Right lobe of liver (tissue), 6 donors: ENCODE measurements around the gene LEP. TPM values are rescaled to one million over a fixed set of nuclear protein-coding genes. Genes with fewer than 3 reads are reported as not detected.

Experiments used
- ATAC-seq, 4 donors: fragments of 200-7000 bp; cut with Tn5 transposase; one replicate each; pipeline ENCODE4 v1.9.1; 2020; ENCODE audit warnings: mild to moderate bottlenecking in 4 of 4, moderate library complexity in 4 of 4
- DNase-seq, 3 donors: peaks; one replicate each; pipeline ENCODE4 v3.0.0-alpha.2; 2020
- H3K27ac ChIP-seq, 3 donors: fragments of 200-600 bp; one replicate each; pipeline ENCODE4 v1.8.0; 2022
- H3K27me3 ChIP-seq, 2 donors: fragments of 200-600 bp; one replicate each; pipeline ENCODE4 v1.8.0; 2022
- H3K36me3 ChIP-seq, 4 donors: fragments of 200-600 bp; sonication (generic) in 1 of 4; one replicate each; pipeline versions ENCODE4 v1.5.1 to v1.8.0; 2017 to 2022; ENCODE audit warnings: control low read depth in 1 of 4
- H3K4me1 ChIP-seq, 4 donors: fragments of 200-600 bp; sonication (generic) in 1 of 4; one replicate each; pipeline versions ENCODE4 v1.5.1 to v1.8.0; 2017 to 2022; ENCODE audit warnings: control low read depth in 1 of 4
- H3K4me3 ChIP-seq, 3 donors: fragments of 200-600 bp; one replicate each; pipeline ENCODE4 v1.8.0; 2022
- H3K9me3 ChIP-seq, 4 donors: fragments of 200-600 bp; sonication (generic) in 1 of 4; one replicate each; pipeline versions ENCODE4 v1.5.1 to v1.8.0; 2017 to 2022; ENCODE audit warnings: control low read depth in 1 of 4
- POLR2A ChIP-seq: fragments of 450-650 bp; IDR thresholded peaks from one replicate; pipeline ENCODE4 v1.6.1; 2017; ENCODE audit warnings: antibody characterized with exemption, mild to moderate bottlenecking
- WGBS: methylation state at CpG from one replicate; pipeline ENCODE4 v1.1.6; 2018; ENCODE audit warnings: low coverage, low lambda C conversion rate; ENCODE audit not compliant: insufficient coverage; ENCODE audit errors: missing lambda C conversion rate; 5-methylcytosine and 5-hydroxymethylcytosine counted together
- intact Hi-C, 2 donors: fragments of 100-400 bp; cut with DNase I; formaldehyde crosslinking; loops; one replicate each; pipeline versions ENCODE4 v1.11.2 to v1.14.1; 2022
- total RNA-seq, 6 experiments: library from RNA; depleted of rRNA in 2 of 6; stranded (reverse); fragments of >200 nt in 2 of 6; fragmentation: NEBNext Ultra II Directional in 3 of 6; extraction: Animal tissue kit (Norgen Biotek cat#: 25700) in 3 of 6; gene quantifications; one replicate each; pipeline versions ENCODE4 v1.1.0 to v1.2.4, GENCODE V29; 2016 to 2023
- TF ChIP-seq, protein P1 (sequence below), 4 donors: fragments of 200-600 bp in 3 of 4; fragments of 450-650 bp in 1 of 4; IDR thresholded peaks; one replicate each; pipeline versions ENCODE4 v1.5.1 to v1.8.0; 2016 to 2022; ENCODE audit warnings: antibody characterized with exemption in 4 of 4, mild to moderate bottlenecking in 2 of 4
- donor health status: DM: no; HTN: yes; CAD: no.
- donor health status: DM: no; HTN: no; CAD: no.
- donor health status: DM: no; HTN: no; CAD: no.
- donor health status: DM: no; HTN: yes; CAD: no.
- donor health status: DM: no; HTN: yes; CAD: no.

Gene LEP
- total RNA-seq, 6 experiments from 2014 or later: not detected

GRCh38 chr7:128217967-128218652, 23.0 kb upstream of the LEP start:
- no peaks in the 10 kb centered on the region for H3K4me1 ChIP-seq
- no peak overlapping the region for H3K4me3 ChIP-seq
- H3K36me3 ChIP-seq: no peaks in the 10 kb centered on the region
- TF ChIP-seq, protein P1, sequence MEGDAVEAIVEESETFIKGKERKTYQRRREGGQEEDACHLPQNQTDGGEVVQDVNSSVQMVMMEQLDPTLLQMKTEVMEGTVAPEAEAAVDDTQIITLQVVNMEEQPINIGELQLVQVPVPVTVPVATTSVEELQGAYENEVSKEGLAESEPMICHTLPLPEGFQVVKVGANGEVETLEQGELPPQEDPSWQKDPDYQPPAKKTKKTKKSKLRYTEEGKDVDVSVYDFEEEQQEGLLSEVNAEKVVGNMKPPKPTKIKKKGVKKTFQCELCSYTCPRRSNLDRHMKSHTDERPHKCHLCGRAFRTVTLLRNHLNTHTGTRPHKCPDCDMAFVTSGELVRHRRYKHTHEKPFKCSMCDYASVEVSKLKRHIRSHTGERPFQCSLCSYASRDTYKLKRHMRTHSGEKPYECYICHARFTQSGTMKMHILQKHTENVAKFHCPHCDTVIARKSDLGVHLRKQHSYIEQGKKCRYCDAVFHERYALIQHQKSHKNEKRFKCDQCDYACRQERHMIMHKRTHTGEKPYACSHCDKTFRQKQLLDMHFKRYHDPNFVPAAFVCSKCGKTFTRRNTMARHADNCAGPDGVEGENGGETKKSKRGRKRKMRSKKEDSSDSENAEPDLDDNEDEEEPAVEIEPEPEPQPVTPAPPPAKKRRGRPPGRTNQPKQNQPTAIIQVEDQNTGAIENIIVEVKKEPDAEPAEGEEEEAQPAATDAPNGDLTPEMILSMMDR (IDR thresholded peaks at IDR 0.05): no peak
- no peak for TF ChIP-seq POLR2A
- intact Hi-C loops: no loop called here
- WGBS: 64% methylated on average over 6 of the region's 9 CpGs
- no peak overlapping the region for H3K27ac ChIP-seq
- no peaks in the 10 kb centered on the region for H3K9me3 ChIP-seq
- ATAC-seq: no peak
- H3K27me3 ChIP-seq: no peaks in the 10 kb centered on the region
- no peak for DNase-seq

- Histone ChIP-seq H3K36me3 (no peaks in the 10 kb centered on the region), H3K27me3 (no peaks in the 10 kb centered on the region), H3K4me3 (no peak overlapping the region), H3K27ac (no peak overlapping the region), H3K4me1 (no peaks in the 10 kb centered on the region), H3K9me3 (no peaks in the 10 kb centered on the region)
- intact Hi-C loops: no loop called here
- ATAC-seq: no peak
- WGBS: 25% methylated on average over 2 of the region's 2 CpGs
- TF ChIP-seq, protein P1 (IDR thresholded peaks at IDR 0.05): no peak
- TF ChIP-seq POLR2A: no peak
- DNase-seq: no peak
Observed at GRCh38 chr7:128219636-128220035, 21.4 kb upstream of the LEP start.

- peak in 1 of 4 donors; percentile 26 for ATAC-seq
- no peaks in the 10 kb centered on the region for H3K27me3 ChIP-seq
- 42% methylated on average over 4 of the region's 5 CpGs for whole genome bisulfite sequencing
- TF ChIP-seq, protein P1 (IDR thresholded peaks at IDR 0.05): no peak
- no peak for TF ChIP-seq POLR2A
- no peak for DNase-seq
- no peaks in the 10 kb centered on the region for H3K4me1 ChIP-seq
- H3K27ac ChIP-seq: no peak overlapping the region
- intact Hi-C loops: no loop called here
- H3K4me3 ChIP-seq: no peak overlapping the region
- H3K36me3 ChIP-seq: no peaks in the 10 kb centered on the region
- no peaks in the 10 kb centered on the region for H3K9me3 ChIP-seq
Observed at GRCh38 chr7:128221929-128222403, 19.1 kb upstream of the LEP start.

- WGBS: 67% methylated on average over 2 of the region's 2 CpGs
- Histone ChIP-seq H3K27ac (no peak overlapping the region), H3K4me3 (no peak overlapping the region), H3K27me3 (no peaks in the 10 kb centered on the region), H3K4me1 (no peaks in the 10 kb centered on the region), H3K36me3 (no peaks in the 10 kb centered on the region), H3K9me3 (no peaks in the 10 kb centered on the region)
- TF ChIP-seq POLR2A: no peak
- TF ChIP-seq, protein P1 (IDR thresholded peaks at IDR 0.05): no peak
- intact Hi-C loops: no loop called here
- ATAC-seq (no peak), DNase-seq (no peak)
Observed at GRCh38 chr7:128226132-128226980, 14.7 kb upstream of the LEP start.
